H1 (cell line): ENCODE data around the gene ARL10. TPM values are rescaled to one million over a fixed set of nuclear protein-coding genes. Genes with fewer than 3 reads are reported as not detected.

Experiments
- CTCF ChIA-PET: fragments of 300-600 bp; sonication (Branson Sonifier 250); formaldehyde crosslinking; loops from one replicate; lab custom pipeline; 2021; ENCODE audit not compliant: partially characterized antibody; lab: Charles Lee
- POLR2A ChIA-PET: fragments of 300-600 bp; sonication (Branson Sonifier 250); formaldehyde crosslinking; loops from one replicate; lab custom pipeline; 2021; ENCODE audit warnings: inconsistent platforms; ENCODE audit not compliant: partially characterized antibody; lab: Charles Lee
- DNase-seq, 2 experiments: peaks; one replicate each; pipeline versions ENCODE4 v3.0.0 to v3.0.0-alpha.2; 2010 to 2022; ENCODE audit warnings: low spot score in 2 of 2, low read depth in 1 of 2, mixed read lengths in 1 of 2
- FAIRE-seq: peaks from 2 replicates; lab custom pipeline; 2011; peaks lifted over from hg19 to GRCh38; lab: Jason Lieb, UNC
- H2AFZ ChIP-seq: 2 replicates; pipeline ENCODE4 v1.8.1; 2012; ENCODE audit warnings: low read length, inconsistent platforms
- H2AK5ac ChIP-seq: 2 replicates; pipeline ENCODE4 v1.6.1; 2013; ENCODE audit warnings: low read depth, low read length
- H2BK120ac ChIP-seq: replicated peaks from 2 replicates; pipeline ENCODE3; 2013; ENCODE audit warnings: low read depth, low read length, inconsistent platforms
- H2BK12ac ChIP-seq: 2 replicates; pipeline ENCODE4 v1.6.1; 2013; ENCODE audit warnings: low read depth, low read length
- H2BK15ac ChIP-seq: 2 replicates; pipeline ENCODE4 v1.6.1; 2013; ENCODE audit warnings: low read length
- H2BK20ac ChIP-seq: 2 replicates; pipeline ENCODE4 v1.6.1; 2013; ENCODE audit warnings: low read length
- H2BK5ac ChIP-seq: 2 replicates; pipeline ENCODE4 v1.6.1; 2013; ENCODE audit warnings: low read depth, low read length
- H3K14ac ChIP-seq: 2 replicates; pipeline ENCODE4 v1.6.1; 2013; ENCODE audit warnings: inconsistent platforms; ENCODE audit not compliant: insufficient read length
- H3K18ac ChIP-seq: 2 replicates; pipeline ENCODE4 v1.6.1; 2013; ENCODE audit warnings: low read length; ENCODE audit errors: extremely low read depth
- H3K23ac ChIP-seq: 2 replicates; pipeline ENCODE4 v1.6.1; 2013; ENCODE audit warnings: inconsistent platforms; ENCODE audit not compliant: insufficient read length
- H3K23me2 ChIP-seq: 2 replicates; pipeline ENCODE4 v1.6.1; 2013; ENCODE audit warnings: low read depth, low read length
- H3K27ac ChIP-seq: 2 replicates; pipeline ENCODE4 v1.6.1; 2011; ENCODE audit warnings: low read depth, low read length, inconsistent platforms
- H3K27me3 ChIP-seq, 4 experiments: replicated peaks in 1 of 4; 1 replicate in 1 of 4; 2 replicates in 3 of 4; pipeline versions ENCODE4 v1.6.1 to v1.8.1; 2011 to 2013; ENCODE audit warnings: low read length in 3 of 4, mild to moderate bottlenecking in 3 of 4, inconsistent platforms in 2 of 4, mixed read lengths in 2 of 4, moderate library complexity in 1 of 4; ENCODE audit not compliant: control insufficient read depth in 3 of 4, insufficient read depth in 3 of 4; ENCODE audit errors: extremely low read depth in 1 of 4
- H3K36me3 ChIP-seq, 4 experiments: 2 replicates each; pipeline versions ENCODE4 v1.6.1 to v1.8.1; 2011 to 2013; ENCODE audit warnings: mild to moderate bottlenecking in 4 of 4, low read length in 3 of 4, moderate library complexity in 2 of 4, control low read depth in 1 of 4, inconsistent platforms in 1 of 4; ENCODE audit not compliant: insufficient read depth in 4 of 4, control insufficient read depth in 2 of 4
- H3K4ac ChIP-seq: replicated peaks from 2 replicates; pipeline ENCODE3; 2013; ENCODE audit warnings: low read length, low read depth, mixed read lengths, inconsistent platforms; ENCODE audit not compliant: insufficient read length
- H3K4me1 ChIP-seq, 4 experiments: replicated peaks in 1 of 4; 1 replicate in 1 of 4; 2 replicates in 3 of 4; pipeline versions ENCODE4 v1.6.1 to v1.8.1; 2011 to 2013; ENCODE audit warnings: low read length in 3 of 4, inconsistent platforms in 2 of 4, mixed read lengths in 1 of 4; ENCODE audit not compliant: insufficient read depth in 4 of 4, control insufficient read depth in 3 of 4
- H3K4me2 ChIP-seq, 2 experiments: 2 replicates each; pipeline versions ENCODE4 v1.6.1 to v1.8.1; 2011 to 2013; ENCODE audit warnings: low read depth in 2 of 2, low read length in 2 of 2, control low read depth in 1 of 2, inconsistent platforms in 1 of 2, mild to moderate bottlenecking in 1 of 2; ENCODE audit not compliant: insufficient read depth in 1 of 2
- H3K4me3 ChIP-seq, 4 experiments: fragments of 200-600, 300-600 bp in 1 of 4; sonication (generic), shearing (Covaris generic), sonication (Bioruptor Twin) in 1 of 4; 2 replicates each; pipeline versions ENCODE4 v1.5.1 to v1.8.1; 2011 to 2016; ENCODE audit warnings: low read length in 4 of 4, low read depth in 3 of 4, control low read depth in 2 of 4, inconsistent platforms in 2 of 4, mild to moderate bottlenecking in 2 of 4, mixed read lengths in 1 of 4, moderate library complexity in 1 of 4; ENCODE audit not compliant: insufficient read depth in 2 of 4; ENCODE audit errors: extremely low read depth in 1 of 4
- H3K56ac ChIP-seq: replicated peaks from 2 replicates; pipeline ENCODE3; 2013; ENCODE audit warnings: low read depth, mild to moderate bottlenecking, mixed read lengths, low read length, inconsistent platforms; ENCODE audit not compliant: insufficient read length
- H3K79me1 ChIP-seq: 2 replicates; pipeline ENCODE4 v1.6.1; 2013; ENCODE audit warnings: low read depth, low read length, control low read depth
- H3K79me2 ChIP-seq, 2 experiments: 2 replicates each; pipeline versions ENCODE4 v1.6.1 to v1.8.1; 2012 to 2013; ENCODE audit warnings: low read length in 2 of 2, mild to moderate bottlenecking in 2 of 2, inconsistent platforms in 1 of 2; ENCODE audit not compliant: insufficient read depth in 2 of 2, control insufficient read depth in 1 of 2
- H3K9ac ChIP-seq, 4 experiments: replicated peaks in 1 of 4; 1 replicate in 1 of 4; 2 replicates in 3 of 4; pipeline versions ENCODE4 v1.6.1 to v1.8.1; 2011 to 2013; ENCODE audit warnings: low read depth in 3 of 4, low read length in 3 of 4, control low read depth in 2 of 4, mild to moderate bottlenecking in 2 of 4, moderate library complexity in 2 of 4, inconsistent platforms in 1 of 4; ENCODE audit errors: extremely low read depth in 1 of 4
- H3K9me3 ChIP-seq, 2 experiments: 2 replicates each; pipeline versions ENCODE4 v1.6.1 to v1.8.1; 2012 to 2013; ENCODE audit warnings: mild to moderate bottlenecking in 2 of 2, moderate library complexity in 2 of 2, control low read depth in 1 of 2, inconsistent platforms in 1 of 2, low read depth in 1 of 2, low read length in 1 of 2, mixed read lengths in 1 of 2; ENCODE audit not compliant: insufficient read depth in 2 of 2
- H4K20me1 ChIP-seq, 2 experiments: replicated peaks in 1 of 2; 2 replicates each; pipeline versions ENCODE3 to v1.8.1; 2011 to 2013; ENCODE audit warnings: inconsistent platforms in 2 of 2, low read length in 2 of 2, mild to moderate bottlenecking in 1 of 2; ENCODE audit not compliant: insufficient read depth in 2 of 2, control insufficient read depth in 1 of 2
- H4K5ac ChIP-seq: 2 replicates; pipeline ENCODE4 v1.6.1; 2013; ENCODE audit warnings: low read length, low read depth, mixed read lengths, inconsistent platforms; ENCODE audit not compliant: insufficient read length
- H4K8ac ChIP-seq: 2 replicates; pipeline ENCODE4 v1.8.0; 2013; ENCODE audit warnings: mild to moderate bottlenecking, moderate library complexity, low read length, inconsistent platforms; ENCODE audit not compliant: insufficient read depth; ENCODE audit errors: extremely low read depth
- H4K91ac ChIP-seq: replicated peaks from 2 replicates; pipeline ENCODE3; 2013; ENCODE audit warnings: low read length, mixed read lengths, inconsistent platforms; ENCODE audit not compliant: insufficient read length
- CBX5 ChIP-seq: fragments of 300-800, 300-1000 bp; sonication (generic); IDR thresholded peaks from 2 replicates; pipeline ENCODE4 v1.7.1; 2016; ENCODE audit warnings: antibody characterized with exemption, low read length, low read depth
- CHD2 ChIP-seq: IDR thresholded peaks from 2 replicates; pipeline ENCODE4 v1.6.1; 2012; ENCODE audit warnings: low read length, improper control_type of control experiment
- CREB1 ChIP-seq: IDR thresholded peaks from 2 replicates; pipeline ENCODE4 v1.6.1; 2012; ENCODE audit warnings: inconsistent platforms
- EGR1 ChIP-seq: IDR thresholded peaks from 2 replicates; pipeline ENCODE4 v1.6.1; 2011; ENCODE audit warnings: low read depth, low read length, borderline replicate concordance
- KDM4A ChIP-seq: IDR thresholded peaks from one replicate; pipeline ENCODE4 v1.7.1; 2012; ENCODE audit warnings: low read depth, mild to moderate bottlenecking, moderate library complexity, low read length, inconsistent platforms; ENCODE audit not compliant: severe bottlenecking
- SIRT6 ChIP-seq: IDR thresholded peaks from one replicate; pipeline ENCODE4 v1.7.1; 2012; ENCODE audit warnings: low read length, inconsistent platforms
- TAF1 ChIP-seq: IDR thresholded peaks from 2 replicates; pipeline ENCODE4 v1.6.1; 2011; ENCODE audit warnings: mild to moderate bottlenecking, low read depth, low read length
- WGBS, 2 experiments: shearing (Covaris generic) in 1 of 2; methylation state at CpG; one replicate each; pipeline versions ENCODE4 v1.1.6 to v1.1.7; 2013 to 2015; ENCODE audit warnings: low lambda C conversion rate in 2 of 2, mixed read lengths in 2 of 2, inconsistent platforms in 1 of 2, low coverage in 1 of 2, missing lambda C conversion rate in 1 of 2; ENCODE audit not compliant: insufficient replicate concordance in 2 of 2, insufficient coverage in 1 of 2, insufficient read length in 1 of 2; ENCODE audit errors: extremely low coverage in 1 of 2, missing lambda C conversion rate in 1 of 2; 5-methylcytosine and 5-hydroxymethylcytosine counted together
- polyA plus RNA-seq, 7 experiments: library from polyadenylated mRNA; depleted of rRNA in 3 of 7; stranded (reverse) in 5 of 7; unstranded in 2 of 7; fragments of >200 nt in 5 of 7; fragments of 200-250 nt in 2 of 7; gene quantifications; 1 replicate in 5 of 7; 2 replicates in 1 of 7; 4 replicates in 1 of 7; pipeline versions ENCODE4 v1.2.1 to v1.2.3, GENCODE V29; 2011 to 2013; ENCODE audit warnings: missing spikeins in 2 of 7, mixed read lengths in 2 of 7
- total RNA-seq: library from RNA; stranded (reverse); fragmentation: NEBNext Ultra II Directional; extraction: Animal tissue kit (Norgen Biotek cat#: 25700); gene quantifications from 2 replicates; pipeline ENCODE4 v1.2.1, GENCODE V29; 2021
- TF ChIP-seq, protein P1 (sequence below): IDR thresholded peaks from 2 replicates; pipeline ENCODE4 v1.6.1; 2011; ENCODE audit warnings: low read depth, mild to moderate bottlenecking, low read length; ENCODE audit not compliant: insufficient read depth

ARL10 gene
- total and polyA plus RNA-seq, 2 of the 8 experiments (the other 6 are each of a cell fraction or from before 2014, with no cell fraction given), result 3.1 to 7.4 TPM

DNA sequence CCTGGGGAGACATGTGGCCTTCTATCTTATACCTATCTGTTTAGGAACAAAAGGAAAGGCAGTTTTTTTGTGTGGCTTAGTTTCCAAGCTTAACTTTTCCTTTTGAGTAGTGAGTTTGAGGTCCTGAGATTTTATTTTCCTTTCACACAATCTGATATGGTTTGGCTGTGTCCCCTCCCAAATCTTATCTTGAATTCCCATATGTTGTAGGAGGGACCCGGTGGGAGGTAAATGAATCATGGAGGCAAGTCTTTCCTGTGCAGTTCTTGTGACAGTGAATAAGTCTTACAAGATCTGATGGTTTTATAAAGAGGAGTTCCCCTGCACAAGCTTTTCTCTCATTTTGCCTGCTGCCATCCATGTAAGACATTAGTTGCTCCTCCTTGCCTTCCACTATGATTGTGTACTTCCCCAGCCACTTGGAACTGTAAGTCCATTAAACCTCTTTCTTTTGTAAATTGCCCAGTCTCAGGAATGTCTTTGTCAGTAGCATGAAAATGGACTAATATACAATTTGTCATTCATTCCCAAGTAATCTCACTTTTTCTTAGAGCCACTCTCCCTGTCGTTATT is 55.8 kb downstream of the ARL10 start:
- CTCF ChIA-PET, result interaction anchor here (0.7 to 1.5 kb wide), 3 partner anchors 14 to 176 kb away, joined by 3 to 5 read pairs (median 3); no protein-coding TSS in a partner anchor

More for the DNA sequence above, 55.8 kb downstream of the ARL10 start:
- Histone ChIP-seq H3K4me3 (no peak overlapping the region; a peak in 1 of 8 replicates), H2BK20ac (no peak overlapping the region), H3K4me2 (no peak overlapping the region), H4K8ac (no peak overlapping the region), H3K18ac (no peak overlapping the region), H3K79me1 (no peaks in the 10 kb centered on the region), H3K27me3 (peaks cover 0 to 11% (median 9%) of the 10 kb centered on the region in 4 experiments; a peak in 6 of 7 replicates), H3K4me1 (peaks cover 0 to 3% (median 0%) of the 10 kb centered on the region in 4 experiments; a peak in 4 of 7 replicates), H3K79me2 (no peaks in the 10 kb centered on the region), H2BK12ac (no peak overlapping the region), H4K20me1 (no peaks in the 10 kb centered on the region), H3K36me3 (no peaks in the 10 kb centered on the region), H3K4ac (no peak overlapping the region), H3K14ac (no peak overlapping the region), H3K23ac (no peak overlapping the region), H3K23me2 (no peaks in the 10 kb centered on the region; the same call in 1 of the 2 replicates), H2BK15ac (no peak overlapping the region), H4K91ac (no peak overlapping the region), H3K56ac (no peak overlapping the region), H4K5ac (no peak overlapping the region), H3K27ac (no peak overlapping the region), H2AK5ac (no peak overlapping the region), H3K9ac (no peak overlapping the region), H2AFZ (no peak overlapping the region), H2BK5ac (no peak overlapping the region), H3K9me3 (peaks cover 17 to 19% of the 10 kb centered on the region in 2 experiments; a peak in 3 of 4 replicates), H2BK120ac (no peak overlapping the region)
- no peak for FAIRE-seq
- 88% methylated on average over 2 of the region's 2 CpGs; no CpG with 5 or more reads in 1 of the 2 experiments for WGBS, 2 experiments
- DNase-seq, result no peak
- POLR2A ChIA-PET, result interaction anchor here (1.2 kb wide), 1 partner anchor 116 kb away, joined by 3 read pairs; the partner anchor contains the start of gene RNF44
- TF ChIP-seq KDM4A, result no peak
- TF ChIP-seq TAF1, result no peak
- TF ChIP-seq CHD2, result no peak
- TF ChIP-seq CBX5, result no peak
- TF ChIP-seq EGR1, result no peak
- no peak for TF ChIP-seq SIRT6
- TF ChIP-seq CREB1, result no peak
- TF ChIP-seq, protein P1, sequence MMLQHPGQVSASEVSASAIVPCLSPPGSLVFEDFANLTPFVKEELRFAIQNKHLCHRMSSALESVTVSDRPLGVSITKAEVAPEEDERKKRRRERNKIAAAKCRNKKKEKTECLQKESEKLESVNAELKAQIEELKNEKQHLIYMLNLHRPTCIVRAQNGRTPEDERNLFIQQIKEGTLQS, result no peak
